ENCODE data around the gene SPG11. TPM values are rescaled to one million over a fixed set of nuclear protein-coding genes. Genes with fewer than 3 reads are reported as not detected.
A peak's percentile ranks its signal among the peaks of the same experiment; 100 is the strongest.

Gene SPG11
- total RNA-seq, 4 donors from 2014 or later, result 123 to 182 (median 168) TPM

- TF ChIP-seq CTCF (IDR thresholded peaks at IDR 0.05), result peak in 5 of 6 experiments; percentile 7 to 63 (median 55)
- no peak for TF ChIP-seq POLR2A (IDR thresholded peaks at IDR 0.05)
- WGBS, 2 donors, result 62 to 64% methylated on average over 7 of the region's 7 CpGs
- DNase-seq, result peak; percentile 59 to 66
- Histone ChIP-seq H3K27ac (peak overlapping the region; percentile 94 to 97 (median 96)), H3K27me3 (no peaks in the 10 kb centered on the region), H3K36me3 (peaks cover 13 to 16% of the 10 kb centered on the region in 2 donors), H3K4me1 (peaks cover 45 to 72% of the 10 kb centered on the region in 2 donors), H3K4me3 (replicated peaks in 1 of 3) (no peak overlapping the region), H3K9me3 (no peaks in the 10 kb centered on the region)
- intact Hi-C loops (cut with DNase I), result no loop called here
These were observed 70.3 kb downstream of the SPG11 start for GRCh38 chr15:44593042-44593736.

GRCh38 chr15:44591326-44591725 is 72.1 kb downstream of the SPG11 start:
- Histone ChIP-seq H3K36me3 (peaks cover 23 to 24% of the 10 kb centered on the region in 2 donors), H3K27ac (peak overlapping the region; percentile 94 to 97 (median 96)), H3K9me3 (no peaks in the 10 kb centered on the region), H3K4me3 (replicated peaks in 1 of 3) (no peak overlapping the region), H3K4me1 (peaks cover 33 to 55% of the 10 kb centered on the region in 2 donors), H3K27me3 (no peaks in the 10 kb centered on the region)
- intact Hi-C loops (cut with DNase I), result no loop called here
- TF ChIP-seq CTCF (IDR thresholded peaks at IDR 0.05) (no peak), POLR2A (IDR thresholded peaks at IDR 0.05) (no peak)
- WGBS, 2 donors, result 83 to 96% methylated on average over 1 of the region's 1 CpG
- DNase-seq, result peak; percentile 64 to 65

- Histone ChIP-seq H3K36me3 (peaks cover 32 to 46% of the 10 kb centered on the region in 2 donors), H3K4me3 (replicated peaks in 1 of 3) (no peak overlapping the region), H3K4me1 (peaks cover 19 to 28% of the 10 kb centered on the region in 2 donors), H3K27me3 (no peaks in the 10 kb centered on the region), H3K27ac (peak overlapping the region in 1 of 3 donors; percentile 28), H3K9me3 (no peaks in the 10 kb centered on the region)
- intact Hi-C loops (cut with DNase I), result loop anchor here (10.0 kb wide), 1 partner anchor 76 kb away; the partner anchor contains the start of gene SPG11
- 71 to 82% methylated on average over 5 of the region's 5 CpGs for WGBS, 2 donors
- TF ChIP-seq POLR2A (IDR thresholded peaks at IDR 0.05) (no peak), CTCF (IDR thresholded peaks at IDR 0.05) (no peak)
- DNase-seq, result no peak
These were observed 74.9 kb downstream of the SPG11 start for GRCh38 chr15:44588541-44588940.

- H3K9me3 ChIP-seq, result no peaks in the 10 kb centered on the region
- no peak for DNase-seq
- WGBS, 2 donors, result 89 to 97% methylated on average over 2 of the region's 2 CpGs
- intact Hi-C loops (cut with DNase I), result loop anchor here (10.0 kb wide), 1 partner anchor 79 kb away; the partner anchor contains the start of gene SPG11
- no peak for TF ChIP-seq CTCF (IDR thresholded peaks at IDR 0.05)
- no peak for TF ChIP-seq POLR2A (IDR thresholded peaks at IDR 0.05)
- H3K27ac ChIP-seq, result no peak overlapping the region
- H3K27me3 ChIP-seq, result no peaks in the 10 kb centered on the region
- H3K4me1 ChIP-seq, result peaks cover under 1 to 4% of the 10 kb centered on the region in 2 donors
- no peak overlapping the region for H3K4me3 ChIP-seq (replicated peaks in 1 of 3)
- H3K36me3 ChIP-seq, result peaks cover 36 to 51% of the 10 kb centered on the region in 2 donors
These were observed 77.8 kb downstream of the SPG11 start for GRCh38 chr15:44585633-44586032.

- Histone ChIP-seq H3K27me3 (no peaks in the 10 kb centered on the region), H3K4me3 (replicated peaks in 1 of 3) (no peak overlapping the region), H3K9me3 (no peaks in the 10 kb centered on the region), H3K27ac (peak overlapping the region in 1 of 3 donors; percentile 21), H3K4me1 (no peaks in the 10 kb centered on the region), H3K36me3 (peaks cover 36 to 53% of the 10 kb centered on the region in 2 donors)
- 83 to 88% methylated on average over 5 of the region's 5 CpGs for WGBS, 2 donors
- TF ChIP-seq POLR2A (IDR thresholded peaks at IDR 0.05) (no peak), CTCF (IDR thresholded peaks at IDR 0.05) (peak in 5 of 6 experiments; percentile 15 to 52 (median 40))
- intact Hi-C loops (cut with DNase I), result loop anchor here (10.0 kb wide), 1 partner anchor 81 kb away; the partner anchor contains the start of gene SPG11
- peak; percentile 75 to 77 for DNase-seq
These were observed 79.2 kb downstream of the SPG11 start for GRCh38 chr15:44584162-44584749.

All from thyroid gland (tissue), 4 donors.